ENCODE measurements around the gene BCR.

DNA sequence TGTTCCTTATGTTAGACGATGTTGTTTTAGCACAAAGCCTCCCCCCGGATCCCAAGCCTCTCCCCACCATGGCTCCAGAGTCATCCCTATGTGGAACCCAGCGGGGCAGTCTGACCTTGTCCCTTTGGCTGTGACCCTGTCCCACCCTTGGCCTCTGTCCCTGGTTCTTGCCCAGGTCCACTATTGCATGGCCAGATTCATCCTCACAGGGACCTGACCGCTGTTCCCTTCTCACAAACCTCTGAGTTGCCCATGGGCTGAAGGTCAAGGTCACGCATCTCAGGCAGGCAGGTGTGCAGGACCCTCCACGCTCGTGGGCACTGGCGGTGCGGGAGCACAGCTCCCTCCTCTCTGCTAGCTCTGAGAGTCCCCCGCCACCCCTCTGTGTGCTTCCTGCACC, 39.0 kb downstream of the BCR start:
- TF ChIP-seq, protein P1, sequence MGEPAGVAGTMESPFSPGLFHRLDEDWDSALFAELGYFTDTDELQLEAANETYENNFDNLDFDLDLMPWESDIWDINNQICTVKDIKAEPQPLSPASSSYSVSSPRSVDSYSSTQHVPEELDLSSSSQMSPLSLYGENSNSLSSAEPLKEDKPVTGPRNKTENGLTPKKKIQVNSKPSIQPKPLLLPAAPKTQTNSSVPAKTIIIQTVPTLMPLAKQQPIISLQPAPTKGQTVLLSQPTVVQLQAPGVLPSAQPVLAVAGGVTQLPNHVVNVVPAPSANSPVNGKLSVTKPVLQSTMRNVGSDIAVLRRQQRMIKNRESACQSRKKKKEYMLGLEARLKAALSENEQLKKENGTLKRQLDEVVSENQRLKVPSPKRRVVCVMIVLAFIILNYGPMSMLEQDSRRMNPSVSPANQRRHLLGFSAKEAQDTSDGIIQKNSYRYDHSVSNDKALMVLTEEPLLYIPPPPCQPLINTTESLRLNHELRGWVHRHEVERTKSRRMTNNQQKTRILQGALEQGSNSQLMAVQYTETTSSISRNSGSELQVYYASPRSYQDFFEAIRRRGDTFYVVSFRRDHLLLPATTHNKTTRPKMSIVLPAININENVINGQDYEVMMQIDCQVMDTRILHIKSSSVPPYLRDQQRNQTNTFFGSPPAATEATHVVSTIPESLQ (CRISPR knock-in tag; IDR thresholded peaks at IDR 0.05) = no peak
- no peak for TF ChIP-seq CREB1 (CRISPR knock-in tag; IDR thresholded peaks at IDR 0.05)

Data from WTC11 (cell line).